K562 (cell line): ENCODE data around the gene TSTD1. TPM values are rescaled to one million over a fixed set of nuclear protein-coding genes. Genes with fewer than 3 reads are reported as not detected.
A peak's percentile ranks its signal among the peaks of the same experiment; 100 is the strongest.

Experiments used
- ARID1B ChIP-seq: fragments of 450-650 bp; IDR thresholded peaks from 2 replicates; pipeline ENCODE4 v1.6.1; 2016; ENCODE audit warnings: antibody characterized with exemption, mild to moderate bottlenecking, inconsistent platforms
- CHCHD3 ChIP-seq: fragments of 250-450 bp; sonication (Bioruptor Pico); IDR thresholded peaks from 2 replicates; pipeline ENCODE4 v2.1.2; 2022; ENCODE audit warnings: mild to moderate bottlenecking
- CUX1 ChIP-seq: fragments of 200-800 bp; sonication (Bioruptor generic); IDR thresholded peaks from 2 replicates; pipeline ENCODE4 v1.6.1; 2016; ENCODE audit warnings: missing genetic modification characterization, missing compliant biosample characterization
- ELK3 ChIP-seq: fragments of 450-650 bp; formaldehyde crosslinking; IDR thresholded peaks from 2 replicates; pipeline ENCODE4 v1.4.0; 2020; ENCODE audit warnings: mild to moderate bottlenecking
- MEF2D ChIP-seq: conservative IDR thresholded peaks from 2 replicates; pipeline ENCODE4 v1.6.1; 2016; ENCODE audit warnings: low read depth, missing genetic modification characterization, missing compliant biosample characterization
- NR0B1 ChIP-seq: fragments of 450-650 bp; IDR thresholded peaks from one replicate; pipeline ENCODE4 v1.6.1; 2018; ENCODE audit warnings: mild to moderate bottlenecking, moderate library complexity; ENCODE audit not compliant: partially characterized antibody
- SAFB ChIP-seq: fragments of 200-400 bp; formaldehyde crosslinking; IDR thresholded peaks from 2 replicates; pipeline ENCODE4 v1.6.1; 2017; ENCODE audit warnings: low read depth, low read length, borderline replicate concordance
- SAP30 ChIP-seq: fragments of 200-600 bp; sonication (generic); IDR thresholded peaks from 2 replicates; pipeline ENCODE4 v1.6.1; 2012; ENCODE audit warnings: borderline replicate concordance, low read depth, mild to moderate bottlenecking, moderate library complexity, low read length, control low read depth, inconsistent platforms; ENCODE audit not compliant: insufficient read depth, poor library complexity, severe bottlenecking
- SIX5 ChIP-seq, 2 experiments: IDR thresholded peaks; 2 replicates each; pipeline ENCODE4 v1.6.1; 2011; ENCODE audit warnings: low read length in 2 of 2, borderline replicate concordance in 1 of 2, low read depth in 1 of 2, mild to moderate bottlenecking in 1 of 2, moderate library complexity in 1 of 2; ENCODE audit not compliant: insufficient read depth in 1 of 2
- SMARCA4 ChIP-seq: fragments of 450-650 bp; IDR thresholded peaks from 2 replicates; pipeline ENCODE4 v1.6.1; 2016
- SMARCE1 ChIP-seq: fragments of 450-650 bp; IDR thresholded peaks from 2 replicates; pipeline ENCODE4 v1.7.1; 2016; ENCODE audit warnings: mild to moderate bottlenecking
- STAT6 ChIP-seq: sonication (generic); formaldehyde crosslinking; IDR thresholded peaks from 2 replicates; pipeline ENCODE4 v1.8.1; 2023; ENCODE audit warnings: mild to moderate bottlenecking, missing genetic modification reagents
- TBL1XR1 ChIP-seq, 2 experiments: IDR thresholded peaks; 2 replicates each; pipeline ENCODE4 v1.6.1; 2012; ENCODE audit warnings: improper control_type of control experiment in 2 of 2, low read length in 2 of 2, mild to moderate bottlenecking in 1 of 2
- TRIM28 ChIP-seq: fragments of 450-650 bp; IDR thresholded peaks from 2 replicates; pipeline ENCODE4 v1.6.1; 2017
- ZNF324 ChIP-seq: fragments of 250-450 bp; sonication (Bioruptor Pico); IDR thresholded peaks from 2 replicates; pipeline ENCODE4 v1.4.0; 2020; ENCODE audit warnings: mild to moderate bottlenecking
- ZNF584 ChIP-seq: fragments of 200-800 bp; sonication (Bioruptor generic); IDR thresholded peaks from 2 replicates; pipeline ENCODE4 v1.6.1; 2016; ENCODE audit warnings: low read depth, mild to moderate bottlenecking, missing genetic modification characterization, missing compliant biosample characterization
- ZNF644 ChIP-seq: fragments of 200-800 bp; sonication (Bioruptor generic); IDR thresholded peaks from 2 replicates; pipeline ENCODE4 v1.6.1; 2016; ENCODE audit warnings: low read depth, missing genetic modification characterization, missing compliant biosample characterization
- ZNF77 ChIP-seq: fragments of 250-450 bp; sonication (Bioruptor Pico); IDR thresholded peaks from 2 replicates; pipeline ENCODE4 v1.5.0; 2020
- ZSCAN29 ChIP-seq: fragments of 450-650 bp; IDR thresholded peaks from 2 replicates; pipeline ENCODE4 v1.6.1; 2017
- polyA plus RNA-seq, 8 experiments: library from polyadenylated mRNA; depleted of rRNA in 4 of 8; stranded (reverse) in 5 of 8; unstranded in 3 of 8; fragments of >200 nt; fragmentation: Nextera tagmentation in 2 of 8; fragmentation: Illumina TruSeq in 1 of 8; extraction: Ambion mirVana in 2 of 8; extraction: Trizol in 1 of 8; gene quantifications; 2 replicates each; pipeline versions ENCODE4 v1.2.1 to v1.2.3, GENCODE V29; 2011 to 2014; ENCODE audit warnings: inconsistent platforms in 1 of 8, missing spikeins in 1 of 8
- total RNA-seq, 7 experiments: library from RNA; depleted of rRNA in 6 of 7; stranded (reverse); fragments of >200 nt in 6 of 7; fragmentation: Illumina TruSeq in 2 of 7; extraction: Trizol in 2 of 7; gene quantifications; 2 replicates each; pipeline versions ENCODE4 v1.2.1 to v1.2.3, GENCODE V29; 2011 to 2021; ENCODE audit warnings: low replicate concordance in 1 of 7

Gene TSTD1
- total and polyA plus RNA-seq, 9 of the 15 experiments (the other 6 are each of a cell fraction or from before 2014, with no cell fraction given) = 0.23 to 0.53 TPM; not detected in 7

- no peak for TF ChIP-seq ZNF77 (CRISPR knock-in tag)
- no peak for TF ChIP-seq TRIM28
- no peak for TF ChIP-seq CUX1 (CRISPR knock-in tag)
- no peak for TF ChIP-seq NR0B1
- peak; percentile 96 for TF ChIP-seq ARID1B
- no peak for TF ChIP-seq SIX5 (IDR thresholded peaks at IDR 0.05; ENCODE audit: borderline replicate concordance in 1 of 2, insufficient read depth in 1 of 2, low read depth in 1 of 2, low read length in 2 of 2)
- TF ChIP-seq ELK3 (CRISPR knock-in tag) = no peak
- TF ChIP-seq SAFB = no peak
- TF ChIP-seq MEF2D = no peak
- no peak for TF ChIP-seq ZSCAN29
- peak; percentile 82; the same call in 1 of the 2 replicates for TF ChIP-seq SMARCE1
- TF ChIP-seq CHCHD3 = no peak
- TF ChIP-seq ZNF324 (CRISPR knock-in tag) = no peak
- no peak for TF ChIP-seq SAP30
- no peak for TF ChIP-seq STAT6
- peak; percentile 89 for TF ChIP-seq SMARCA4
- no peak for TF ChIP-seq ZNF584 (CRISPR knock-in tag)
- TF ChIP-seq ZNF644 (tag) = no peak
- peak; percentile 59 to 76; a peak in 2 of 4 replicates for TF ChIP-seq TBL1XR1 (IDR thresholded peaks at IDR 0.05; ENCODE audit: low read length in 2 of 2)
Observed at GRCh38 chr1:161009602-161010211, 29.1 kb downstream of the TSTD1 start (continued).
